Retinal pigment epithelial cell (primary cell): ENCODE data around the gene APOBR.

ENCODE experiments used
- DNase-seq: peaks from one replicate; pipeline ENCODE4 v3.0.0-alpha.2; 2010; ENCODE audit warnings: low read depth
- H3K4me3 ChIP-seq: 2 replicates; pipeline ENCODE4 v1.5.1; 2011; ENCODE audit warnings: mild to moderate bottlenecking, low read length, control low read depth, moderate library complexity
- TF ChIP-seq, protein P1 (sequence below): conservative IDR thresholded peaks from 2 replicates; pipeline ENCODE4 v1.5.1; 2011; ENCODE audit warnings: low read depth, low read length, control low read depth, inconsistent platforms

APOBR gene

DNA sequence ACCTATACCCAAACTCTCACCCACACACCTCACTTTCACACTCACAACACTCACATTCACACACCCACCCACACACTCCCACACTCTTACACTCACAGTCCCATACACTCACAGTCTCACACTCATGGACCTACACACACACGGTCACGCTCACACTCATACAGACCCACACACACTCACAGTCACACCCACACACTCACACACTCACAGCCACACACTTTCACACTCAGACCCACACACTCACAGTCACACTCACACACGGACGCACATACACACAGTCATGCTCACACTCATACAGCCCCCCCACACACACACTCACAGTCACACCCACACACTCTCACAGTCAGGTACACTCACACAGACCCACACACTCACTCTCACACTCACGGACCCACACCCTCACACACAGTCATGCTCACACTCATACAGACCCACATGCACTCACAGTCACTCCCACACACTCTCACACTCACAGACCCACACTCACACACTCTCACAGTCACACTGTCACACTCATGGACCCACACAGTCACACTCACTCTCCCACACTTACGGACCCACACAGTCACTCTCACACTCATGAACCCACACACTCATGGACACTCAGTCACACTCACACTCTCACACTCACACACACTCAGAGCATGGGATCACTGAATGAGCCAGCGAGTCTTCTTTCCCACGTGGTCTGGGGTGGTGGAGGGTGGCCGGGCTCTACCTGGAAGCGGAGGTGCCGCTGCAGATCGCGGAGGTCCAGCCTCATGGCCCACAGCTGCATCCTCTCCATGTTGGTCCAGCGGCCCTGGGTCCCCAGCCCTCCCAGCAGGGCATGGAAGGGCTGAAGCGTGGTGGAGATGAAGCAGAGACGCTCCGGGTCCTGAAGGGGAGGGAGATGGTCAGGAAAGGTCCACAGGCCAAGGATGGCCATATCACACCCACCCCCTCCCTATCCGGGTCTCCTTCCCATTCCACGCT lies 7.1 kb downstream of the APOBR start:
- DNase-seq, result no peak
- TF ChIP-seq, protein P1, sequence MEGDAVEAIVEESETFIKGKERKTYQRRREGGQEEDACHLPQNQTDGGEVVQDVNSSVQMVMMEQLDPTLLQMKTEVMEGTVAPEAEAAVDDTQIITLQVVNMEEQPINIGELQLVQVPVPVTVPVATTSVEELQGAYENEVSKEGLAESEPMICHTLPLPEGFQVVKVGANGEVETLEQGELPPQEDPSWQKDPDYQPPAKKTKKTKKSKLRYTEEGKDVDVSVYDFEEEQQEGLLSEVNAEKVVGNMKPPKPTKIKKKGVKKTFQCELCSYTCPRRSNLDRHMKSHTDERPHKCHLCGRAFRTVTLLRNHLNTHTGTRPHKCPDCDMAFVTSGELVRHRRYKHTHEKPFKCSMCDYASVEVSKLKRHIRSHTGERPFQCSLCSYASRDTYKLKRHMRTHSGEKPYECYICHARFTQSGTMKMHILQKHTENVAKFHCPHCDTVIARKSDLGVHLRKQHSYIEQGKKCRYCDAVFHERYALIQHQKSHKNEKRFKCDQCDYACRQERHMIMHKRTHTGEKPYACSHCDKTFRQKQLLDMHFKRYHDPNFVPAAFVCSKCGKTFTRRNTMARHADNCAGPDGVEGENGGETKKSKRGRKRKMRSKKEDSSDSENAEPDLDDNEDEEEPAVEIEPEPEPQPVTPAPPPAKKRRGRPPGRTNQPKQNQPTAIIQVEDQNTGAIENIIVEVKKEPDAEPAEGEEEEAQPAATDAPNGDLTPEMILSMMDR, result no peak
- no peak overlapping the region for H3K4me3 ChIP-seq

DNA sequence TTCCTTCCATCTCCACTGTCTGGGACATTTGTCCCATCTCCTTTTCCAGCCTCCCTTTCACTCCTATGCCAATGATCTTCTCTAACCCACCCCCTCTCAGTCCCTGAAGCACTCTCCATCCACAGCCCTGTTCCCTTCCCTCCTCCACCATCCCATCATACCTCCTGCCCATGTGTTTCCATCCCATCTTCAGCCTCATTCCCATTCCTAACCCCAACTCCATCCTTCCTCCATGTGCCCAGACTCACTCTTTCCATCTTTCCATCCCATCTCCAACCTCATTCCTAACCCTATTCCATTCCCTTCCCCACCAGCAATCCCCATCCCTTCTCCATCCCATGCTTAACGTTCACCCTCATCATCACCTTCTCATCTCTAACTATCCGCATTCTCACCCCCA lies 7.8 kb downstream of the APOBR start:
- H3K4me3 ChIP-seq, result no peak overlapping the region
- TF ChIP-seq, protein P1, result no peak
- DNase-seq, result no peak

DNA sequence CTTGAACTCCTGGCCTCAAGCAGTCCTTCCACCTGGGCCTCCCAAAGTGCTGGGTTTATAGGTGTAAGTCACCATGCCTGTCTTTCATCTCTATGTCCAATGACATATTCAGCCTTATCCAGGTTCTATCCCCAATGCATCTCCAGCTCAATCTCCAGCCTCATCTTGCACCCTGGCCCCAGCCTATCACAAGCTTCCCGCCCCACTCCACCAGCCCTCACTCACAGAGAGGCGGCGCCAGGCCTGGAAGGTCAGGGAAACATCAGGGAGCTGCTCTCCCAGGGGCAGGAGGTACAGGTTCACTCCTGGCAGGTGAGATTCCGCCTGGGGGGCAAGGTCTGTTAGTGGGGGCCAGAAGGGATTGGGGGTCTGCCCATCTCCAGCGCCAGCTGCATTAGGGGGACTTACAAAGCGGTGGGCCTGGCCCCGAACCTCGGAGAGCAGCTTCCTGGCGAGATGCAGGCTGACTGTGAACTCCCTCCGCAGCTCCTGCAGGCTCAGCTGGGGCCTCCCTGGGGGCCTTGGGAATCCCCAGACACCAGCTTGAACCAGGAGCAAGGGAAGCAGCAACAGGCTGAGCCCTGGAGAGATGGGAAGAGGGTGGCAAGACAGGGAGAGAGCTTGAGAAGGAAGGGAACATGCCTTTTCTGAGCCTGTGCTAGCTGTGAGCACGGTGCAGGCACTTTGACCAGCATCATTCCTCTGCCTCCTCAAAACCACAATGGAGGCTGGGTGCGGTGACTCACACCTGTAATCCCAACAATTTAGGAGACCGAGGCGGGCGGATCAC lies 9.2 kb downstream of the APOBR start:
- TF ChIP-seq, protein P1, result no peak

DNA sequence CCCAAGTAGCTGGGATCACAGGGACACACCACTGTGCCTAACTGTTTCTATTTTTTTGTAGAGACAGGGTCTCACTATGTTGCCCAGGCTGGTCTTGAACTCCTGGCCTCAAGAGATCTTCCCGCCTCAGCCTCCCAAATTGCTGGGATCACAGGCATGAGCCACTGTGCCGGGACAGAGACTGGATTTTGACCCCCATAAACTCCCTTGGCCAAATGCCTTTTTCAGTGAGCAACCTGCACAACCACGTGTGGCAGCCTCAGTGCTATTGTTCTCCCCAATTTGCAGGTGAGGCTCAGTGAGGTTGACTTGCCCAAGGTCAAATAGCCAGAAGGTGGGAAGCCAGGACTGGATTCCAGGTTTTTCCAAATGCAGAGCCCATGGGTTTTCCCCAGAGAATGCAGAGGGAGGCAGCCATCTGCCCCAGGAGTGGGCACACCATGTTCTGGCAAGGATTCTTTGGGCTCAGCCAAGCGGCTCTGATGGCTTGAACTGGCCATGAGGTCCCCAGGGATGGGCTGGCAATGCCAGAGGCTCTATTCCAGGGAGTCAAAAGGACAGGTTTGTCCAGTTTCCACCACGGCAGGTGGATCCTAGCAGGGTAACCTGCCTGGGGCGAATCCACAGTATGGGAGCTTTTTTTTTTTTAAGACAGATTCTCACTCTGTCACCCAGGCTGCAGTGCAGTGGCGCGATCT lies 10.4 kb downstream of the APOBR start:
- no peak overlapping the region for H3K4me3 ChIP-seq
- TF ChIP-seq, protein P1, result no peak
- no peak for DNase-seq

More for the DNA sequence above, 9.2 kb downstream of the APOBR start:
- no peak overlapping the region for H3K4me3 ChIP-seq
- DNase-seq, result no peak

DNA sequence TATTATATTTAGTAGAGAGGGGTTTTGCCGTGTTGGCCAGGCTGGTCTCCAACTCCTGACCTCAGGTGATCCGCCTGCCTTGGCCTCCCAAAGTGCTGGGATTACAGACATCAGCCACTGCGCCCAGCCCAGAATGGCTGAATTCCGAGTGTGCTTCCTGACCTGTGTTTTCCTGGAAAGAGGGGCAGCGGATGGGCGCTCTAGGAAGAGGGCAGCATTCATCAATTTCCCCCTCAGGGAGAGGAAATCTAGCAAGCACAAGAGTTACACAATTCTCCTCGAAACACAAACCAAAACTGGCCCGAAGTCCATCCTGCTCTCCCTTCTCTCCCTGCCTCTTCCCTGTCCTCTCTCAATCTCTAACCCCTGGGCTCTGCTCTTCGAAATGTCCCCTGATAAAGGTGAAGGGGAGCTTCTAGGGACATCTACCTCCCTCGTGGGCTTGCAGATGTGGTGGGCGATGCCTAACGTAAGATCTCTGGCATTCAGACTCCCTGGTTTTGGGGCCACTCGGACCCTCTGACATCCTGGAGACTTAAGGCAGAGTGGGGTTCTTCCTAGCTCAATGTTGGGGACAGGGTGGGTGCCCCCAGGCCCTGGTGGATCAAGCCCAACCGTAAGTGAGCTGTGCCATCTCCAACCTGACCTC lies 11.2 kb downstream of the APOBR start:
- no peak overlapping the region for H3K4me3 ChIP-seq
- TF ChIP-seq, protein P1, result no peak
- no peak for DNase-seq

DNA sequence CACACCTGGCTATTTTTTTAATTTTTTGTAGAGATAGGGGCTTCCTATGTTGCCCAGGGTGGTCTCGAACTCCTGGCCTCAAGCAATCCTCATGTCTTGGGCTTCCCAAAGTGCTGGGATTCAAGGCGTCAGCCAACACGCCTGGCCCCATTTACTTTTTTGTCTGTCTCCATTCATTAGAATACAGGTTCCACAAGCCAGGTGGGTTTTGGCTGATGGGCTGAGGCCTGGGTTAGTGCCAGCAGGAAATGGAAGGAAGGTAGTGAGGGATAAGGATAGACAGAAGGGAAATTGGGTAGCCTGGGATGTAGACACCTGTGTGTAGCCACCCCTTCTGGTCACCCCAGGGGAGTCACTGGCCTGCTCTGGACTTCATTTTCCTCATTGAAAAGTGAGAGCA lies 16.6 kb downstream of the APOBR start:
- no peak for DNase-seq
- H3K4me3 ChIP-seq, result no peak overlapping the region
- TF ChIP-seq, protein P1, result no peak
